PC-3 (cell line): Measurements from ENCODE around the gene PCDH9.

Experiments
- EZH2 ChIP-seq: fragments of 300-600 bp; sonication (generic); IDR thresholded peaks from one replicate; pipeline ENCODE4 v1.6.1; 2017; ENCODE audit warnings: antibody characterized with exemption, mild to moderate bottlenecking, low read length; ENCODE audit not compliant: unreplicated experiment
- TF ChIP-seq, protein P1 (sequence below): fragments of 300-600 bp; sonication (generic); conservative IDR thresholded peaks from 2 replicates; pipeline ENCODE4 v1.5.1; 2017; ENCODE audit warnings: antibody characterized with exemption, low read depth, mild to moderate bottlenecking, low read length

DNA sequence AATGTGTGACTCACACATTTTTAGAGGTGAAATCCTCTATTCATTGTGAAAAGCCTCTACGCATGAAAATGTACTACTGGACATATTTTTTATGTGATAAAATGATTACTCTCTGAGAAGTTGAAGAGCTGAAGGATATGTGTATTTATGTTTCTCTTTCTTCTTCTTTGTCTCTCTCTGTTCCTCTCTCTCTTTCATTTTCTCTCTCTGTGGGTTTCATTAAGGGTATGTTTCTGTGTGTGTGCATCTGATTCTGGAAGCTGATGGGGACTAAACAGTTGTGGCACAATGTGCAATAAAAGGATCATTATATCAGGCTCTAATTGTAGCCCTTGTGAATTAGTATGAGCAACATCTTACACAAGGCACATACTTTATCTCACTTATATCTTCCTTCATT lies 867.7 kb downstream of the PCDH9 start:
- TF ChIP-seq, protein P1, sequence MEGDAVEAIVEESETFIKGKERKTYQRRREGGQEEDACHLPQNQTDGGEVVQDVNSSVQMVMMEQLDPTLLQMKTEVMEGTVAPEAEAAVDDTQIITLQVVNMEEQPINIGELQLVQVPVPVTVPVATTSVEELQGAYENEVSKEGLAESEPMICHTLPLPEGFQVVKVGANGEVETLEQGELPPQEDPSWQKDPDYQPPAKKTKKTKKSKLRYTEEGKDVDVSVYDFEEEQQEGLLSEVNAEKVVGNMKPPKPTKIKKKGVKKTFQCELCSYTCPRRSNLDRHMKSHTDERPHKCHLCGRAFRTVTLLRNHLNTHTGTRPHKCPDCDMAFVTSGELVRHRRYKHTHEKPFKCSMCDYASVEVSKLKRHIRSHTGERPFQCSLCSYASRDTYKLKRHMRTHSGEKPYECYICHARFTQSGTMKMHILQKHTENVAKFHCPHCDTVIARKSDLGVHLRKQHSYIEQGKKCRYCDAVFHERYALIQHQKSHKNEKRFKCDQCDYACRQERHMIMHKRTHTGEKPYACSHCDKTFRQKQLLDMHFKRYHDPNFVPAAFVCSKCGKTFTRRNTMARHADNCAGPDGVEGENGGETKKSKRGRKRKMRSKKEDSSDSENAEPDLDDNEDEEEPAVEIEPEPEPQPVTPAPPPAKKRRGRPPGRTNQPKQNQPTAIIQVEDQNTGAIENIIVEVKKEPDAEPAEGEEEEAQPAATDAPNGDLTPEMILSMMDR, result no peak
- no peak for TF ChIP-seq EZH2
